Caco-2 (cell line): ENCODE data around the gene PCIF1. TPM values are rescaled to one million over a fixed set of nuclear protein-coding genes. Genes with fewer than 3 reads are reported as not detected.
A peak's percentile ranks its signal among the peaks of the same experiment; 100 is the strongest.
"Not testable (repeated sequence)": the region's sequence is repeated elsewhere in the genome, so short reads cannot be mapped to it uniquely, and the experiment has no call there.

ENCODE experiments used
- BruUV-seq: library from RNA; stranded (reverse); fragments of 400-500 nt; replicated peaks from 2 replicates; lab custom pipeline; 2021; lab: Mats Ljungman, UMichigan
- CTCF ChIA-PET: fragments of 300-600 bp; sonication (Branson Sonifier 250); formaldehyde crosslinking; loops from one replicate; lab custom pipeline; 2022; ENCODE audit warnings: antibody characterized with exemption; lab: Charles Lee
- POLR2A ChIA-PET: fragments of 300-600 bp; sonication (Branson Sonifier 250); formaldehyde crosslinking; loops from one replicate; lab custom pipeline; 2022; ENCODE audit warnings: antibody characterized with exemption; lab: Charles Lee
- DNase-seq, 2 experiments: peaks; one replicate each; pipeline versions ENCODE4 v3.0.0 to v3.0.0-alpha.2; 2020 to 2022
- H3K27me3 ChIP-seq: replicated peaks from 2 replicates; pipeline ENCODE4 v1.6.0; 2011; ENCODE audit warnings: low read length; ENCODE audit not compliant: control insufficient read depth, insufficient read depth
- H3K36me3 ChIP-seq: 2 replicates; pipeline ENCODE4 v1.5.1; 2011; ENCODE audit warnings: low read length; ENCODE audit not compliant: control insufficient read depth, insufficient read depth
- H3K4me1 ChIP-seq: fragments of 250-450 bp; sonication (Bioruptor Pico); 2 replicates; pipeline ENCODE4 v1.5.1; 2020; ENCODE audit warnings: mild to moderate bottlenecking
- H3K4me3 ChIP-seq: 2 replicates; pipeline ENCODE4 v1.5.1; 2011; ENCODE audit warnings: low read depth, mild to moderate bottlenecking, control low read depth, low read length
- H3K9me3 ChIP-seq: fragments of 250-450 bp; sonication (Bioruptor Pico); 2 replicates; pipeline ENCODE4 v1.5.1; 2020; ENCODE audit warnings: mild to moderate bottlenecking, moderate library complexity
- H3K27ac Mint-ChIP-seq: one replicate; pipeline ENCODE4 v1.8.0; 2022; ENCODE audit warnings: mixed read lengths; ENCODE audit not compliant: unreplicated experiment
- H3K27me3 Mint-ChIP-seq: one replicate; pipeline ENCODE4 v1.8.0; 2022; ENCODE audit warnings: mixed read lengths; ENCODE audit not compliant: insufficient read depth, unreplicated experiment
- H3K36me3 Mint-ChIP-seq: one replicate; pipeline ENCODE4 v1.8.0; 2022; ENCODE audit warnings: mild to moderate bottlenecking, mixed read lengths; ENCODE audit not compliant: insufficient read depth, unreplicated experiment
- H3K4me1 Mint-ChIP-seq: one replicate; pipeline ENCODE4 v1.8.0; 2022; ENCODE audit warnings: low read depth, mixed read lengths; ENCODE audit not compliant: unreplicated experiment
- H3K4me3 Mint-ChIP-seq: one replicate; pipeline ENCODE4 v1.8.0; 2022; ENCODE audit warnings: mild to moderate bottlenecking, moderate library complexity, mixed read lengths; ENCODE audit not compliant: unreplicated experiment
- H3K9me3 Mint-ChIP-seq: one replicate; pipeline ENCODE4 v1.8.0; 2022; ENCODE audit warnings: mixed read lengths; ENCODE audit not compliant: unreplicated experiment
- CTCF ChIP-seq, 2 experiments: fragments of 200-600 bp in 1 of 2; IDR thresholded peaks; 1 replicate in 1 of 2; 2 replicates in 1 of 2; pipeline versions ENCODE4 v1.5.1 to v1.8.0; 2011 to 2022; ENCODE audit warnings: antibody characterized with exemption in 1 of 2, control low read depth in 1 of 2, inconsistent platforms in 1 of 2, low read depth in 1 of 2, low read length in 1 of 2, mild to moderate bottlenecking in 1 of 2, moderate library complexity in 1 of 2; ENCODE audit not compliant: insufficient read depth in 1 of 2, severe bottlenecking in 1 of 2, unreplicated experiment in 1 of 2
- intact Hi-C: fragments of 100-400 bp; cut with micrococcal nuclease; formaldehyde crosslinking; loops from one replicate; pipeline ENCODE4 v1.10.0; 2022; ENCODE audit not compliant: unreplicated experiment
- total RNA-seq: library from RNA; stranded (reverse); gene quantifications from 2 replicates; pipeline ENCODE4 v1.2.3, GENCODE V29; 2022

PCIF1 gene
- total RNA-seq, 1 experiment from 2014 or later, result 75.9 TPM

GRCh38 chr20:45925821-45926506 lies 8.5 kb upstream of the PCIF1 start:
- no peak for DNase-seq
- no peak for TF ChIP-seq CTCF (IDR thresholded peaks at IDR 0.05; ENCODE audit: insufficient read depth in 1 of 2, low read depth in 1 of 2, low read length in 1 of 2, severe bottlenecking in 1 of 2, unreplicated experiment in 1 of 2)
- H3K27ac Mint-ChIP-seq, result peak overlapping the region; percentile 25
- Histone ChIP-seq H3K4me3 (no peak overlapping the region), H3K36me3 (no peaks in the 10 kb centered on the region), H3K9me3 (no peaks in the 10 kb centered on the region), H3K4me1 (peaks cover 34% of the 10 kb centered on the region), H3K27me3 (no peaks in the 10 kb centered on the region)
- no peaks in the 10 kb centered on the region for H3K27me3 Mint-ChIP-seq
- no peaks in the 10 kb centered on the region for H3K36me3 Mint-ChIP-seq
- H3K9me3 Mint-ChIP-seq, result no peaks in the 10 kb centered on the region
- POLR2A ChIA-PET, result interaction anchor here (1.9 kb wide), 1 partner anchor 9 kb away, joined by 9 read pairs; the partner anchor contains the start of gene PCIF1
- CTCF ChIA-PET, result interaction anchor here (0.7 to 2.9 kb wide), 3 partner anchors 18 to 36 kb away, joined by 3 to 17 read pairs (median 3); partner anchors contain the start of gene CTSA
- no TSS peak for BruUV-seq
- intact Hi-C loops, result no loop called here
- no peak overlapping the region for H3K4me3 Mint-ChIP-seq
- H3K4me1 Mint-ChIP-seq, result peaks cover 15% of the 10 kb centered on the region

GRCh38 chr20:45926731-45927070 lies 7.8 kb upstream of the PCIF1 start:
- ChIA-PET POLR2A (interaction anchor here (0.6 to 1.9 kb wide), 3 partner anchors 8 to 1526 kb away, joined by 3 to 9 read pairs (median 5); partner anchors contain the start of gene PCIF1), CTCF (interaction anchor here (0.6 to 2.9 kb wide), 4 partner anchors 35 to 385 kb away, joined by 3 to 17 read pairs (median 4); partner anchors contain the start of gene CTSA)
- Mint-ChIP-seq H3K4me1 (peaks cover 11% of the 10 kb centered on the region), H3K9me3 (no peaks in the 10 kb centered on the region), H3K27ac (peak overlapping the region; percentile 18), H3K27me3 (no peaks in the 10 kb centered on the region), H3K36me3 (no peaks in the 10 kb centered on the region), H3K4me3 (no peak overlapping the region)
- Histone ChIP-seq H3K9me3 (no peaks in the 10 kb centered on the region), H3K36me3 (no peaks in the 10 kb centered on the region), H3K4me3 (no peak overlapping the region), H3K4me1 (peaks cover 38% of the 10 kb centered on the region), H3K27me3 (no peaks in the 10 kb centered on the region)
- intact Hi-C loops, result no loop called here
- BruUV-seq, result no TSS peak
- no peak for TF ChIP-seq CTCF (IDR thresholded peaks at IDR 0.05; ENCODE audit: insufficient read depth in 1 of 2, low read depth in 1 of 2, low read length in 1 of 2, severe bottlenecking in 1 of 2, unreplicated experiment in 1 of 2)
- DNase-seq, result no peak

- ChIA-PET POLR2A (interaction anchor here (0.6 to 1.9 kb wide), 4 partner anchors 8 to 1527 kb away, joined by 3 to 9 read pairs (median 4); partner anchors contain the start of gene PCIF1), CTCF (interaction anchor here (0.6 to 2.9 kb wide), 9 partner anchors 17 to 384 kb away, joined by 3 to 17 read pairs (median 3); partner anchors contain the start of gene ZSWIM1)
- Mint-ChIP-seq H3K27me3 (no peaks in the 10 kb centered on the region), H3K27ac (peak overlapping the region; percentile 18), H3K36me3 (peaks cover 5% of the 10 kb centered on the region), H3K4me3 (no peak overlapping the region), H3K9me3 (no peaks in the 10 kb centered on the region), H3K4me1 (peaks cover 12% of the 10 kb centered on the region)
- DNase-seq, result peak; percentile 64 to 78
- Histone ChIP-seq H3K36me3 (no peaks in the 10 kb centered on the region), H3K9me3 (no peaks in the 10 kb centered on the region), H3K4me1 (peaks cover 38% of the 10 kb centered on the region), H3K27me3 (no peaks in the 10 kb centered on the region), H3K4me3 (no peak overlapping the region)
- intact Hi-C loops, result no loop called here
- no TSS peak for BruUV-seq
- TF ChIP-seq CTCF (IDR thresholded peaks at IDR 0.05; ENCODE audit: insufficient read depth in 1 of 2, low read depth in 1 of 2, low read length in 1 of 2, severe bottlenecking in 1 of 2, unreplicated experiment in 1 of 2), result no peak
These were observed 7.2 kb upstream of the PCIF1 start for GRCh38 chr20:45927071-45927878.

- ChIA-PET POLR2A (interaction anchor here (1.0 kb wide), 1 partner anchor 51 kb away, joined by 9 read pairs; the partner anchor contains the start of gene ZSWIM1), CTCF (interaction anchor here (0.6 to 4.5 kb wide), 2 partner anchors 35 to 41 kb away, joined by 9 to 49 read pairs; partner anchors contain the start of genes CTSA and NEURL2)
- H3K4me1 Mint-ChIP-seq, result peaks cover 21% of the 10 kb centered on the region
- DNase-seq, H3K9me3 Mint-ChIP-seq, H3K9me3 ChIP-seq, BruUV-seq, H3K4me3 ChIP-seq, H3K36me3 ChIP-seq, H3K27me3 Mint-ChIP-seq, intact Hi-C loops, H3K27me3 ChIP-seq: not testable (repeated sequence)
- peak overlapping the region; percentile 77 for H3K27ac Mint-ChIP-seq
- peaks cover 41% of the 10 kb centered on the region for H3K4me1 ChIP-seq
- peaks cover 40% of the 10 kb centered on the region for H3K36me3 Mint-ChIP-seq
- peak overlapping the region; percentile 100 for H3K4me3 Mint-ChIP-seq
These were observed 2.8 kb upstream of the PCIF1 start for GRCh38 chr20:45931680-45932079.
